ENCODE measurements around the gene STAMBP. TPM values are rescaled to one million over a fixed set of nuclear protein-coding genes. Genes with fewer than 3 reads are reported as not detected.
A peak's percentile ranks its signal among the peaks of the same experiment; 100 is the strongest.

Gene STAMBP
- total and polyA plus RNA-seq, 9 of the 15 experiments (the other 6 are each of a cell fraction or from before 2014, with no cell fraction given), result 36.9 to 75.2 (median 48.8) TPM

- TF ChIP-seq ZBTB40 (IDR thresholded peaks at IDR 0.05) (peak; percentile 94), ZBTB40 (CRISPR knock-in tag; IDR thresholded peaks at IDR 0.05) (no peak), TCF15 (CRISPR knock-in tag; IDR thresholded peaks at IDR 0.05) (no peak), CHD1 (IDR thresholded peaks at IDR 0.05; ENCODE audit: low read length) (peak; percentile 67), ZNF232 (CRISPR knock-in tag; IDR thresholded peaks at IDR 0.05) (peak; percentile 32; the same call in 1 of the 2 replicates), PHB (CRISPR knock-in tag; IDR thresholded peaks at IDR 0.05) (no peak), ESRRB (CRISPR knock-in tag; IDR thresholded peaks at IDR 0.05; ENCODE audit: borderline replicate concordance) (no peak), CXXC5 (CRISPR knock-in tag; IDR thresholded peaks at IDR 0.05) (peak; percentile 88), RBM25 (IDR thresholded peaks at IDR 0.05; ENCODE audit: low read depth, low read length, severe bottlenecking) (peak; percentile 13), ZNF316 (IDR thresholded peaks at IDR 0.05) (no peak), MYBL2 (IDR thresholded peaks at IDR 0.05; ENCODE audit: low read depth) (no peak), MYBL2 (CRISPR knock-in tag; IDR thresholded peaks at IDR 0.05; ENCODE audit: borderline replicate concordance) (no peak), CEBPB (tag; IDR thresholded peaks at IDR 0.05) (peak; percentile 88), NFRKB (IDR thresholded peaks at IDR 0.05; ENCODE audit: low read depth) (0 out of 2 replicates have a peak, but pooled peaks have one; percentile 12), KDM1A (IDR thresholded peaks at IDR 0.05) (no peak), NR0B1 (IDR thresholded peaks at IDR 0.05; ENCODE audit: partially characterized antibody) (no peak), HDAC1 (IDR thresholded peaks at IDR 0.05) (peak in 1 of 2 experiments; percentile 87; a peak in 2 of 4 replicates), HCFC1 (IDR thresholded peaks at IDR 0.05; ENCODE audit: low read depth, low read length) (peak; percentile 82; the same call in 1 of the 2 replicates), ASH1L (IDR thresholded peaks at IDR 0.05; ENCODE audit: borderline replicate concordance, low read depth, partially characterized antibody) (no peak)
These were observed at the start of gene STAMBP (continued) for GRCh38 chr2:73828818-73829570.
